Endothelial cell (in vitro differentiated cells): ENCODE data around the gene DIP2C. TPM values are rescaled to one million over a fixed set of nuclear protein-coding genes. Genes with fewer than 3 reads are reported as not detected.
"Not testable (repeated sequence)": the region's sequence is repeated elsewhere in the genome, so short reads cannot be mapped to it uniquely, and the experiment has no call there.

Experiments used
- DNase-seq: peaks from one replicate; pipeline ENCODE4 v3.0.0; 2021; ENCODE audit warnings: low spot score
- H3K27ac Mint-ChIP-seq: one replicate; pipeline ENCODE4 v1.8.0; 2021; ENCODE audit warnings: mixed read lengths, inconsistent platforms; ENCODE audit not compliant: unreplicated experiment
- H3K27me3 Mint-ChIP-seq: one replicate; pipeline ENCODE4 v1.8.0; 2021; ENCODE audit warnings: mild to moderate bottlenecking, moderate library complexity, mixed read lengths, inconsistent platforms; ENCODE audit not compliant: unreplicated experiment
- H3K36me3 Mint-ChIP-seq: one replicate; pipeline ENCODE4 v1.8.0; 2021; ENCODE audit warnings: mild to moderate bottlenecking, low read depth, mixed read lengths, inconsistent platforms; ENCODE audit not compliant: unreplicated experiment
- H3K4me1 Mint-ChIP-seq: one replicate; pipeline ENCODE4 v1.8.0; 2021; ENCODE audit warnings: mild to moderate bottlenecking, mixed read lengths, inconsistent platforms; ENCODE audit not compliant: unreplicated experiment
- H3K4me3 Mint-ChIP-seq: one replicate; pipeline ENCODE4 v1.8.0; 2021; ENCODE audit warnings: mild to moderate bottlenecking, mixed read lengths, inconsistent platforms; ENCODE audit not compliant: unreplicated experiment
- H3K9me3 Mint-ChIP-seq: one replicate; pipeline ENCODE4 v1.8.0; 2021; ENCODE audit warnings: mixed read lengths, inconsistent platforms; ENCODE audit not compliant: unreplicated experiment
- total RNA-seq: library from RNA; stranded (reverse); fragmentation: NEBNext Ultra II Directional; extraction: Animal tissue kit (Norgen Biotek cat#: 25700); gene quantifications from one replicate; pipeline ENCODE4 v1.2.1, GENCODE V29; 2021; ENCODE audit not compliant: unreplicated experiment
- TF ChIP-seq, protein P1 (sequence below): fragments of 200-600 bp; sonication (generic); IDR thresholded peaks from one replicate; pipeline ENCODE4 v1.5.0; 2021; ENCODE audit warnings: antibody characterized with exemption; ENCODE audit not compliant: unreplicated experiment

Gene DIP2C
- total RNA-seq, 1 donor from 2014 or later = 13.1 TPM

DNA sequence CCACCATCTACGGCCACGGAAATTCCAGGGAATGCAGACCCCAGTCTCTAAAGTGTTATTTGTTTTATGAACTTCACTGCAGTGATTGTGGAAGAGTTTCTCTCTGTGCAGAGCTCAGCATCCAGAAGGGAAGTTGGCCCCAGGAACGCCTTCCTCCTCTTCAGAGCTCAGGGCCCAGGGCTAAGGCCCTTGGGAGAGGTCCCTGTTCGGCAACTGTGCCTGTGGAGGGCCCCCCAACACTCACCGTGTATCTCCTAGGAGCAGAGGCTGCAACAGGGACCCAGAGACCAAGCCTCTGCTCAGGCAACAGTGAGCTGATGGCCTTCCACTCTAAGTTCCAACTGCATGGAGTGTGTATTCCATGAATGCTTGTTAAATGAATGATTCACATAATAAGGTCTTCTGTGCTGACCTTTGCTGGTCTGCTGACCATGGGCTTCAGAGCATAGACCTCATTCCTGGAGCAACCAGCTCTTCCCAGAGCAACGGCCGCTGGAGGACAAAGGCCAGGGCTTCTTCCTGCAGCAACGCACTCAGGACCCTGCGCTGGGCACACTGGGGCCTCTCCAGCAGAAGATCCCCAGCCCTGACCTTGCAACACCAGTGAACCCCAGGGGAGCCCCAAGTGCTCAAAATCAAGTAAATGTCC is 7.7 kb downstream of the DIP2C start:
- DNase-seq = no peak
- H3K36me3 Mint-ChIP-seq = no peaks in the 10 kb centered on the region
- H3K27ac Mint-ChIP-seq = no peak overlapping the region
- H3K9me3 Mint-ChIP-seq = no peaks in the 10 kb centered on the region
- peaks cover 5% of the 10 kb centered on the region for H3K4me1 Mint-ChIP-seq
- TF ChIP-seq, protein P1, sequence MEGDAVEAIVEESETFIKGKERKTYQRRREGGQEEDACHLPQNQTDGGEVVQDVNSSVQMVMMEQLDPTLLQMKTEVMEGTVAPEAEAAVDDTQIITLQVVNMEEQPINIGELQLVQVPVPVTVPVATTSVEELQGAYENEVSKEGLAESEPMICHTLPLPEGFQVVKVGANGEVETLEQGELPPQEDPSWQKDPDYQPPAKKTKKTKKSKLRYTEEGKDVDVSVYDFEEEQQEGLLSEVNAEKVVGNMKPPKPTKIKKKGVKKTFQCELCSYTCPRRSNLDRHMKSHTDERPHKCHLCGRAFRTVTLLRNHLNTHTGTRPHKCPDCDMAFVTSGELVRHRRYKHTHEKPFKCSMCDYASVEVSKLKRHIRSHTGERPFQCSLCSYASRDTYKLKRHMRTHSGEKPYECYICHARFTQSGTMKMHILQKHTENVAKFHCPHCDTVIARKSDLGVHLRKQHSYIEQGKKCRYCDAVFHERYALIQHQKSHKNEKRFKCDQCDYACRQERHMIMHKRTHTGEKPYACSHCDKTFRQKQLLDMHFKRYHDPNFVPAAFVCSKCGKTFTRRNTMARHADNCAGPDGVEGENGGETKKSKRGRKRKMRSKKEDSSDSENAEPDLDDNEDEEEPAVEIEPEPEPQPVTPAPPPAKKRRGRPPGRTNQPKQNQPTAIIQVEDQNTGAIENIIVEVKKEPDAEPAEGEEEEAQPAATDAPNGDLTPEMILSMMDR = no peak
- no peak overlapping the region for H3K4me3 Mint-ChIP-seq
- no peaks in the 10 kb centered on the region for H3K27me3 Mint-ChIP-seq

DNA sequence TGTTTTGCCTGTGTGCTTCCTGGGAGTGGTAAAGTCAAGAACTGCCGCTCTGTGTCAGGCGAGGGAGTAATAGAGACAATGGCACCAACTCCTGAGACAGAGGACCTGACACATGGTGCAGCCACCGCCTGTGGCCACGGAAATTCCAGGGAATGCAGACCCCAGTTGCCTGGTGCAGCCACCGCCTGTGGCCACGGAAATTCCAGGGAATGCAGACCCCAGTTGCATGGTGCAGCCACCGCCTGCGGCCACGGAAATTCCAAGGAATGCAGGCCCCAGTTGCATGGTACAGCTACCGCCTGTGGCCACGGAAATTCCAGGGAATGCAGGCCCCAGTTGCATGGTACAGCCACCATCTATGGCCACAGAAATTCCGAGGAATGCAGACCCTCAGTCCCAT is 8.7 kb downstream of the DIP2C start:
- no peaks in the 10 kb centered on the region for H3K36me3 Mint-ChIP-seq
- H3K9me3 Mint-ChIP-seq = no peaks in the 10 kb centered on the region
- TF ChIP-seq, protein P1 = no peak
- no peak overlapping the region for H3K27ac Mint-ChIP-seq
- H3K4me3 Mint-ChIP-seq = no peak overlapping the region
- DNase-seq = no peak
- peaks cover 5% of the 10 kb centered on the region for H3K4me1 Mint-ChIP-seq
- H3K27me3 Mint-ChIP-seq = no peaks in the 10 kb centered on the region

DNA sequence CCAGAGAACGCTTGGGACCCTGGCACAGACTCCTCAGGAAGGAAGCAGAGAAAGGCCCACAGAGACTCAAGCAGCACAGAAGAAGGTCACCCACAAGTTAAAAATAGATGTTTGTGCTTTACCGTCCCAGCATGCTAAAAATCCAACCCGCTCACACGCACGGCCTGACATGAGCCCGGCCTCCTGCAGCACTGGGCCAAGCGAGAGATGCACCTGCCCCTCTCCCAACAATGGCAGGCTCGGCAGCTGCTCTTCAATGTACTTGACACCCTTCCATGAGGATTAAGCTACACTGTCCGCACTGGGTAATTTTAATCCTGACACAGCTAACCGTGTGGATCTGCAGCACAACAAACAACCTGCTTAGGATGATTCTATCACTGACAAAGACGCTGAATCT is 9.3 kb downstream of the DIP2C start:
- H3K27ac Mint-ChIP-seq = no peak overlapping the region
- no peaks in the 10 kb centered on the region for H3K27me3 Mint-ChIP-seq
- peaks cover 5% of the 10 kb centered on the region for H3K4me1 Mint-ChIP-seq
- TF ChIP-seq, protein P1 = no peak
- no peaks in the 10 kb centered on the region for H3K9me3 Mint-ChIP-seq
- no peak for DNase-seq
- H3K36me3 Mint-ChIP-seq = no peaks in the 10 kb centered on the region
- no peak overlapping the region for H3K4me3 Mint-ChIP-seq

DNA sequence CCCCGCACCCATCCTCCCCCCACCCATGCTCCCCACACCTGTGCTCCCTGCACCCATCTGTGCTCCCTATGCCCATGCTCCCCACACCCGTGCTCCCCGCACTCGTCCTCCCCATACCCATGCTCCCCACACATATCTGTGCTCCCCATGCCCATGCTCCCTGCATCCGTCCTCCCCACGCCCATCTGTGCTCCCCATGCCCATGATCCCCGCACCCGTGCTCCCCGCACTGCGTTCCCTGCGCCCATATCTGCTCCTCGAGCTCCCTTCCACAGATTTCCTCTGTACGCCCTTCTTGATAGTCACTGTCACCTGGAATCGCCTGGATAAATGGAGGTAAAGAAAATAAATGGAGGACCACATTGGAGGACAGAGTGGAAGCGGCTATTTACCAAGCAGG is 9.9 kb downstream of the DIP2C start:
- Mint-ChIP-seq H3K36me3 (no peaks in the 10 kb centered on the region), H3K27ac (no peak overlapping the region), H3K4me3 (no peak overlapping the region), H3K4me1 (peaks cover 5% of the 10 kb centered on the region), H3K9me3 (no peaks in the 10 kb centered on the region), H3K27me3 (no peaks in the 10 kb centered on the region)
- TF ChIP-seq, protein P1 = no peak
- no peak for DNase-seq

DNA sequence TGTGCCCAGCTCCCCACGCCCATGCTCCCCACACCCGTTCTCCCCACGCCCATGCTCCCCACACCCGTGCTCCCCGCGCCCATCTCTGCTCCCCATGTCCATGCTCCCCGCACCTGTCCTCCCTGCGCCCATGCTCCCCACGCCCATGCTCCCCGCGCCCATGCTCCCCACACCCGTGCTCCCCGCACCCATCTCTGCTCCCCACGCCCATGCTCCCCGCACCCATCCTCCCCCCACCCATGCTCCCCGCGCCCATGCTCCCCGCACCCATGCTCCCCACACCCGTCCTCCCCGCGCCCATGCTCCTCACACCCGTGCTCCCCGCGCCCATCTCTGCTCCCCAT is 10.8 kb downstream of the DIP2C start:
- not testable (repeated sequence) for H3K4me1 Mint-ChIP-seq, H3K36me3 Mint-ChIP-seq

More for the DNA sequence above, 10.8 kb downstream of the DIP2C start:
- DNase-seq, H3K27ac Mint-ChIP-seq, H3K4me3 Mint-ChIP-seq, H3K27me3 Mint-ChIP-seq, H3K9me3 Mint-ChIP-seq: not testable (repeated sequence)
